Prostate gland (tissue), 2 donors: ENCODE results near the gene ADRA2B.

Experiments
- CTCF ChIP-seq, 4 experiments: fragments of 200-600 bp in 2 of 4; fragments of 450-650 bp in 2 of 4; sonication (generic) in 2 of 4; IDR thresholded peaks; 1 replicate in 3 of 4; 2 replicates in 1 of 4; pipeline ENCODE4 v1.5.1; 2016 to 2019; ENCODE audit warnings: antibody characterized with exemption in 4 of 4, mild to moderate bottlenecking in 2 of 4, moderate library complexity in 2 of 4
- POLR2A ChIP-seq: fragments of 450-650 bp; IDR thresholded peaks from one replicate; pipeline ENCODE4 v1.6.1; 2016; ENCODE audit warnings: antibody characterized with exemption, mild to moderate bottlenecking

GRCh38 chr2:96136129-96136720 is 19.9 kb upstream of the ADRA2B start:
- TF ChIP-seq CTCF (IDR thresholded peaks at IDR 0.05) (no peak), POLR2A (no peak)
